GM12874 (cell line): ENCODE results near the gene COTL1.

ENCODE experiments used
- TF ChIP-seq, protein P1 (sequence below): IDR thresholded peaks from 2 replicates; pipeline ENCODE4 v1.5.1; 2011; ENCODE audit warnings: low read depth, mild to moderate bottlenecking, control low read depth, low read length, moderate library complexity; ENCODE audit not compliant: insufficient read depth

COTL1 gene

DNA sequence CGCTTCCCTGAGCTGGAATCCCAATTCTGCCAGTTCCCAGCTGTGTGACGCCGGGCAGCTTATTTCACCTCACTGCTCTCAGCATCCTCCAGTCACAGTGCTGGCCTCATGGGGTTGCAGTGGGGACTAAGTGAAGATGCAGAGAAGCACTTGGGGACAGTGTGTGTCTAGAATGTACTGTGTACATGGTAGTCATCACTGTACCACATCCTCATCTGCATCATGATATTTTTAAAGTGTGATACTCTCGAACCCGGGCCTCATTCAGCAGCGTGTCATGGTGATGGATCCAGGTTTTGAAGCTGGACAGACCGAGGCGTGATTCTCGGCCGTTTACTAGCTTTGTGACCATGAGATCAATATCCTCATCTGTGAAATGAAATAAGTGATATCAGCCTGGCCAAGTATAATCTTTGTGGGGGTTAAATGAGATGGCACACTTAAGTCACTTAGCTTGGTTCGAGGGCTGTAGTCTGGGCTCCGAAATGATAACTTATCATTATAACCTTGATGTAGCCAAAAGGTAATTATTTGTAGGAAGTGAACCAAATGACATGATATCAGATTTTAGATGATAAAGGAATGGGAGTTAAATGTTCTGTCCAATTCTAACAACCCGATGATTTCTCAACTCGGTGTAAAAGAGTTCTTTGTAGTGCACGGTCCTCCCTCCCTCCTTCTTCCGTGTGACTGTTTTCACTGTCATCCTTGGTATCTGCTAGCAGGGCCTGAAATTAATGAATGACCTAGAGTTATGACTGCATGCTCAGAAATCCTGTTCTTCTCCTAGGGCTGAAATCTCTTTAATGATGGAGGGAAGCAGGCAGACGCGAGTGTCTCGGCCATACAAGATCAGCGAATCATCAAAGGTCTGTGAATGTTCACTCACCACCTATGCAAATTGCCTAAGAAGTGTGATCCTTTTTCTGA is 32.4 kb upstream of the COTL1 start:
- TF ChIP-seq, protein P1, sequence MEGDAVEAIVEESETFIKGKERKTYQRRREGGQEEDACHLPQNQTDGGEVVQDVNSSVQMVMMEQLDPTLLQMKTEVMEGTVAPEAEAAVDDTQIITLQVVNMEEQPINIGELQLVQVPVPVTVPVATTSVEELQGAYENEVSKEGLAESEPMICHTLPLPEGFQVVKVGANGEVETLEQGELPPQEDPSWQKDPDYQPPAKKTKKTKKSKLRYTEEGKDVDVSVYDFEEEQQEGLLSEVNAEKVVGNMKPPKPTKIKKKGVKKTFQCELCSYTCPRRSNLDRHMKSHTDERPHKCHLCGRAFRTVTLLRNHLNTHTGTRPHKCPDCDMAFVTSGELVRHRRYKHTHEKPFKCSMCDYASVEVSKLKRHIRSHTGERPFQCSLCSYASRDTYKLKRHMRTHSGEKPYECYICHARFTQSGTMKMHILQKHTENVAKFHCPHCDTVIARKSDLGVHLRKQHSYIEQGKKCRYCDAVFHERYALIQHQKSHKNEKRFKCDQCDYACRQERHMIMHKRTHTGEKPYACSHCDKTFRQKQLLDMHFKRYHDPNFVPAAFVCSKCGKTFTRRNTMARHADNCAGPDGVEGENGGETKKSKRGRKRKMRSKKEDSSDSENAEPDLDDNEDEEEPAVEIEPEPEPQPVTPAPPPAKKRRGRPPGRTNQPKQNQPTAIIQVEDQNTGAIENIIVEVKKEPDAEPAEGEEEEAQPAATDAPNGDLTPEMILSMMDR, result no peak

DNA sequence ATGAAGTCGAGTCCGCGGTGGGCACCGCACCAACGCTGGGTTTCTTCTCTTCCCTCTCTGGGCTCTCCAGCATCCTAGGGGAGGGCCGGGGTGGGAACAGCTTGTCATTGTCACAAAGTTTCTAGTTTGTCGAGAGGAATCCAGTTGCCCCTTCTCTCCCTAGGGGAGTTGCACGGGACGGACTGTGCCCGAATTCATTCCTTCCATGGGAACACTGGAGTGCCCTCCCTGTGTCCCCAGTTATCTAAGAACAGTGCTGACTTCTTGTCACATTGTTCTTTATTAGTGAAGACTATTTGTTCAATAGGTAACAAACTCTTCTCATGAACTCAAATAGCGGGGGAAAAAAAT is 31.6 kb upstream of the COTL1 start:
- TF ChIP-seq, protein P1, result no peak

DNA sequence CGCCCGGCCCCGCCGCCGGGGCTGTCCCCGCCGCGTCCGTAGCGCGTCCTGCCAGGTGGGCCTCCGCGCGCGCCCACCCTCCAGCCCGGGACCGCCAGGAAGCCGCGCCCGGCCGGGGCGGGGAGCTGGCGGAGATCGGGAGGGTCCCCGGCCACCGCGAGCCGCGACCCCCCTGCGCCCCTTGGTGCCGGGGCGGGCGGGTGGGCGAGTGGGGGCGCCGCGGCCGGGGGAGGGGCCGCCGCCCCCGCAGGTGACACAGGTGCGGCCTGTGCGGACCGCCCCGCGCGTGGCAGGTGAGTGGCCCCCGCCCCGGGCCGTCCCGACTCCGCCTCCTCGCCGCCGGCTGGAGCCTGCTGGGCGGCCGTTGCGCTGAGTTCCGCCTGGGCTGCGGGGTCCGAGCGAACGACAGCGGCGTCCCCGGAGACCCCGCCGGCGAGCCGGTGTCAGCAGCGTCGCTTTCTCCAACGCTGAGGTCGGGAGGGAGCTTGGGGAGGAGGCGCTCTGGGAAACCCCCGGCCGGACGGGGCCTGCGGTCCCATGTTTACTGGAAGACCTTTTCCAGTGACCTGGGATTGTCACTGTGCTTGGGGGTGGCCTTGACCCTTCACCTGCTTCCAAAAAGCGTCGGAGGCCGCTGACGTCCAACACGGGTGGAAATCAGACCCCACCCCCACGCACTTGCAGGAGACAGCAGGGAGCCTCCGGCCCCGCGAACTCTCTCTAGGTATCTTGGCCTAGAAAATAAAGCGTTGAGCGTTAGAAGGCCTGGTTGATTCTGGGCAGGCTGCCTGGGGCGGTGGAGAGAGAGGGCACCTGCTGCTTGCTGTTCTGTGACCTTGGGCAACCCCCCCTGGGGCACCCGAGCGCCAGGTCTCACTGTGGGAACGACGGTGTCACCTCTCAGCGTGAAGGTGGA is 31.0 kb upstream of the COTL1 start:
- TF ChIP-seq, protein P1, result no peak

DNA sequence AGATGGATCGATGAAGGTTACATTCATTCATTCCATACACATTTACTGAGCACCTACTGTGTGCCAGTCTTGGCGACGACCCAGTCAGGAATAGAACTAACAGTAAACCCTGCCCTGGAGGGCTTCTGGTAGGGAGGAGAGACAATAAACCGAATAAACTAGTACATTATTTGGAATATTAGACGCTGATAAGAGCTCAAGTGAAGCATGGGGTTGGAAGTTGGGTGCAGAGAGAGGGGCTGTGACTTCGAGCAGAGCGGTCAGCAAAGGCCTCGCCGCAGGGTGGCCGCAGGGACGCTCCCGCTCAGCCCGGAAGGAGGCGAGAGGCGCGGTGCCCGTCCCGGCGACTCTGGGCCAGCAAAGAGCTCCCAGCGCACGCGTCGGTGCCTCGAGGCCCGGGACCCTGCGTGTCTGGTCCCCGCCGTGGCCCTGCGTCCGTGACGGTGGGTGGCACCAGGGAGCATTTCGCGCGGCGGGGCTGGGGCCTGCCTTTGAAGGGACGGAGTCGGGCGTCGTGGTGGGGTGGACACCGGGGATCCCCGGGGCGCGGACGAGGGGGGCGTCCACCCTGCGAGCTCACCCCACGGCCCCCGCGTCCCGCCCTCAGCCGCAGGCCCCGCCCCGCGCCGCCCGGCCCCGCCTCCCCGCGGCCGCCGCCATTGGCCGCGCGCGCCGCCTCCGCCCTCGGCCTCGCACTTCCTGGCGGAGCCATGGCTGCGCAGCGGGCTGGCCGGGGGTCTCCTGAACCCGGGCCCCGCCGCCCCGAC is 30.1 kb upstream of the COTL1 start, which contains the start of gene KLHL36:
Gene KLHL36 (plus strand): TSS at position 684 of the 767 bp plus-strand sequence. CDS start 2,357 bp downstream, outside the sequence.
- TF ChIP-seq, protein P1, result 0 out of 2 replicates have a peak, but pooled peaks have one; percentile 18

DNA sequence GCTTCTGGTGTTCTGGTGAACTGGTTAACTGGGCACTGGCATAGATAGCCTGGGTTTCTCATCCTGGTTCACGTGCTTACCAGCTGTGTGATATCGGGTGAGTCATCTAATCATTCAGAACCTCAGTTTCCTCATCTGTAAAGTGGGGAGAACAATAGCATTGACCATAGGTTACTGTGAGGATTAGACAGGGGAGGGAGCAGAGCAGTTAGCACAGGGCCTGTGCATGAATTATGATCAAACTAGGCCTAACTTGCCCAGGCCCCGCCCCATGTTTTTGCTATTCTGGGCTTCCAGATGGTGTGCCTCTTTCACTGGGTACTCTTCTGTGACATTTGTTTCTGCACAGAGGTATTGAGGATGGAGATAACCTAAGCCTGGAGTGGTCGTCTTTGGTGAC is 25.8 kb upstream of the COTL1 start:
- TF ChIP-seq, protein P1, result no peak

DNA sequence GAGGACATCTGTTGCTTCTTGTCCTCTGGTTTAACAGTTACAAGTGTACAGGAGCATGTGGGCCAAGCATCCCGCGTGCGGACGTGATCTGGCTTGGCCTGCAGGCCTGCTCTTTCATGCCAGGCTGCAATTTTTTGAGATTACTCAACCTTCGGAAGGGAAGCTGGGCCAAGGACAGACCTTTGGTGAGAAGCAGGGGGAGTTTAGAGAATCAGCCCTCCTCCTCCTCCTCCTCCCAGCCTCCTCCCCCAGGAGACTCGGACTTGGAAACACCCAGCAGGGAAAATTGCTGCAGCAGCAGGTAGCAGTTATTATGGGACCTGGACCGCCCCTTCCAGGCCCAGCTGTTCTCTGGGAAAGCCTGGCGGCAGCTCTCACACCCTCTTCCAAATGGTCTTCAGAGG is 25.3 kb upstream of the COTL1 start:
- TF ChIP-seq, protein P1, result no peak
